Mammary epithelial cell (primary cell): ENCODE results near the gene BAG5.

ENCODE experiments used
- EZH2 ChIP-seq: IDR thresholded peaks from 2 replicates; pipeline ENCODE4 v1.6.1; 2012; ENCODE audit warnings: low read length, inconsistent platforms, borderline replicate concordance
- TF ChIP-seq, protein P1 (sequence below), 2 donors: IDR thresholded peaks in 1 of 2; conservative IDR thresholded peaks in 1 of 2; 2 replicates each; pipeline ENCODE4 v1.5.1; 2011 to 2012; ENCODE audit warnings: inconsistent platforms in 2 of 2, low read length in 2 of 2, mild to moderate bottlenecking in 2 of 2, control low read depth in 1 of 2, low read depth in 1 of 2; ENCODE audit not compliant: insufficient read depth in 1 of 2; ENCODE audit errors: extremely low read depth in 1 of 2

DNA sequence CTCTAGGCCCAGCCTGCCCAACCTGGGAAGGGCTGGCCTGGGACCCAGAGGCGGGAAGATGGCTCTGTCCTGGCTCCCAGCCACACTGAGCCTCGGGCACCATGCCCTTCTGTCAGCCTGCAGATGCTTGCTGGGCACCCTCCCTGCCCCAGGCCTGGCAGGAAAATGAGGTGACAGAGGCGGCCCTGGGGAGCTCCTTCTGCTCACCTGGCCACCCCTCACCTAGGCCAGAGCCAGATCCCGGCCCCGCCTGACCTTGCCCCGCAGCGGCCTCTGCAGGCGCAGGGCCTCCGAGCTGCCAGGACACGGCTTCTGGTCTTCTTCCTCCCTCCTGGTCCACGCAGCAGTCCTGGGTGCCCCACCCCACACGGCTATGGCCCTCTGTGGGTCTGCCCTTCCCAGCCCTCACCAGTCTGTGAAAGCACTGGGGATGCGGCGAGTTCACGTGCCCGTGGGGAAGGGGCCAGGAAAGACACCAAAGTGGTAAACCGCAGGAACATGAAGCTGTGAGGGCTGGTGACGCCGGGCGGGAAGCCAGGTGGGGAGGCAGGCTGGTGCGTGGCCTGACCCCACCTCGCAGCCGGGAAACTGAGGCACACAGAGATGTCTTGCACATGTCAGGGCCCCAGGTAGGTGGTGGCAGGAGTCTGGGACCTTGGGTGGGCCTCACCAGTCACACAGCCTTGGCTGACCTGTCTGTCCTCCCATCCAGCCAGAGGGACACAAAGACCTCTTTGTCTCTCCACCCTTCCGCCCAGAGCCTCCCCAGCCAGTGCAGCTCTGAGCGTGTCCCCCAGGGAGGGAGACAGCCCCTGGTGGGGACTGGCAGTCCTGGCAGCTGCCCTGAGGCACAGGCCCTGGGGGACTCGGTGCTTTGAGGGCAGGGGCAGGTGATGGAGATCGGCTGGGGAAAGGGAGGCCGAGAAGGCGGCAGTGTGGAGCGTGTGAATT is 12.8 kb downstream of the BAG5 start:
- TF ChIP-seq, protein P1, sequence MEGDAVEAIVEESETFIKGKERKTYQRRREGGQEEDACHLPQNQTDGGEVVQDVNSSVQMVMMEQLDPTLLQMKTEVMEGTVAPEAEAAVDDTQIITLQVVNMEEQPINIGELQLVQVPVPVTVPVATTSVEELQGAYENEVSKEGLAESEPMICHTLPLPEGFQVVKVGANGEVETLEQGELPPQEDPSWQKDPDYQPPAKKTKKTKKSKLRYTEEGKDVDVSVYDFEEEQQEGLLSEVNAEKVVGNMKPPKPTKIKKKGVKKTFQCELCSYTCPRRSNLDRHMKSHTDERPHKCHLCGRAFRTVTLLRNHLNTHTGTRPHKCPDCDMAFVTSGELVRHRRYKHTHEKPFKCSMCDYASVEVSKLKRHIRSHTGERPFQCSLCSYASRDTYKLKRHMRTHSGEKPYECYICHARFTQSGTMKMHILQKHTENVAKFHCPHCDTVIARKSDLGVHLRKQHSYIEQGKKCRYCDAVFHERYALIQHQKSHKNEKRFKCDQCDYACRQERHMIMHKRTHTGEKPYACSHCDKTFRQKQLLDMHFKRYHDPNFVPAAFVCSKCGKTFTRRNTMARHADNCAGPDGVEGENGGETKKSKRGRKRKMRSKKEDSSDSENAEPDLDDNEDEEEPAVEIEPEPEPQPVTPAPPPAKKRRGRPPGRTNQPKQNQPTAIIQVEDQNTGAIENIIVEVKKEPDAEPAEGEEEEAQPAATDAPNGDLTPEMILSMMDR (conservative IDR thresholded peaks at IDR 0.05 in 1 of 2, IDR thresholded peaks at IDR 0.05 in 1 of 2; ENCODE audit: extremely low read depth in 1 of 2, insufficient read depth in 1 of 2, low read depth in 1 of 2, low read length in 2 of 2), result peak in 1 of 2 donors; percentile 20
- TF ChIP-seq EZH2, result no peak
